HCT116 (cell line): ENCODE results near the gene C1orf105. TPM values are rescaled to one million over a fixed set of nuclear protein-coding genes. Genes with fewer than 3 reads are reported as not detected.

Experiments
- ATAC-seq: fragments of 200-7000 bp; cut with Tn5 transposase; 2 replicates; pipeline ENCODE4 v1.9.1; 2020; ENCODE audit warnings: mild to moderate bottlenecking, moderate library complexity
- BruUV-seq: library from RNA; stranded (reverse); fragments of 400-500 nt; replicated peaks from 2 replicates; lab custom pipeline; 2021; lab: Mats Ljungman, UMichigan
- CTCF ChIA-PET: fragments of 300-600 bp; sonication (Branson Sonifier 250); formaldehyde crosslinking; loops from one replicate; lab custom pipeline; 2021; ENCODE audit warnings: antibody characterized with exemption; lab: Charles Lee
- POLR2A ChIA-PET: fragments of 300-600, 350-600 bp; sonication (Branson Sonifier 250); formaldehyde crosslinking; loops from one replicate; lab custom pipeline; 2021; ENCODE audit warnings: antibody characterized with exemption; lab: Charles Lee
- RAD21 ChIA-PET, 2 experiments: fragments of 300-600 bp; sonication (Branson Sonifier 250); formaldehyde crosslinking; loops; one replicate each; lab custom pipeline; 2023; ENCODE audit warnings: low total read pairs in 2 of 2; ENCODE audit not compliant: uncharacterized antibody in 2 of 2, unreplicated experiment in 2 of 2, low non-redundant PET in 1 of 2; lab: Charles Lee
- DNase-seq: peaks from one replicate; pipeline ENCODE4 v3.0.0-alpha.2; 2010; ENCODE audit warnings: low read depth, low spot score
- H2AFZ ChIP-seq: fragments of 200-600 bp; shearing (Covaris generic), sonication (generic); 2 replicates; pipeline ENCODE4 v1.6.1; 2017; ENCODE audit warnings: low read depth, mixed run types, mixed read lengths, antibody characterized with exemption, low read length; ENCODE audit not compliant: poor library complexity, severe bottlenecking
- H3K27ac ChIP-seq: 2 replicates; pipeline ENCODE4 v1.5.1; 2012; ENCODE audit warnings: low read depth, low read length
- H3K27me3 ChIP-seq: fragments of 200-600 bp; sonication (generic); 2 replicates; pipeline ENCODE4 v1.6.1; 2016; ENCODE audit warnings: mixed run types, low read length, mixed read lengths; ENCODE audit not compliant: insufficient read depth
- H3K36me3 ChIP-seq, 2 experiments: fragments of 200-500 bp in 1 of 2; fragments of 200-600 bp in 1 of 2; sonication (Bioruptor generic) in 1 of 2; sonication (generic) in 1 of 2; 2 replicates each; pipeline versions ENCODE4 v1.5.1 to v1.6.1; 2014 to 2016; ENCODE audit warnings: low read length in 2 of 2, inconsistent platforms in 1 of 2, mixed read lengths in 1 of 2, mixed run types in 1 of 2; ENCODE audit not compliant: insufficient read depth in 2 of 2, control insufficient read depth in 1 of 2
- H3K4me1 ChIP-seq, 2 experiments: fragments of 200-600 bp in 1 of 2; sonication (generic) in 1 of 2; 2 replicates each; pipeline versions ENCODE4 v1.5.1 to v1.6.1; 2012 to 2017; ENCODE audit warnings: low read length in 2 of 2, inconsistent platforms in 1 of 2, mild to moderate bottlenecking in 1 of 2, mixed read lengths in 1 of 2, mixed run types in 1 of 2, moderate library complexity in 1 of 2; ENCODE audit not compliant: insufficient read depth in 2 of 2, control insufficient read depth in 1 of 2
- H3K4me2 ChIP-seq: fragments of 200-600 bp; sonication (generic); 2 replicates; pipeline ENCODE4 v1.6.1; 2017; ENCODE audit warnings: mixed run types, low read length, mixed read lengths
- H3K4me3 ChIP-seq, 2 experiments: fragments of 200-600 bp in 1 of 2; sonication (generic) in 1 of 2; replicated peaks in 1 of 2; 2 replicates each; pipeline ENCODE4 v1.5.1; 2011 to 2016; ENCODE audit warnings: low read length in 2 of 2, control low read depth in 1 of 2, low read depth in 1 of 2, mild to moderate bottlenecking in 1 of 2, mixed read lengths in 1 of 2, mixed run types in 1 of 2
- H3K79me2 ChIP-seq: fragments of 200-600 bp; sonication (generic); 2 replicates; pipeline ENCODE4 v1.6.1; 2017; ENCODE audit warnings: mild to moderate bottlenecking, mixed run types, low read length, moderate library complexity, mixed read lengths; ENCODE audit not compliant: insufficient read depth
- H3K9ac ChIP-seq: fragments of 200-600 bp; sonication (generic); 2 replicates; pipeline ENCODE4 v1.6.1; 2016; ENCODE audit warnings: low read length, mixed read lengths
- H3K9me2 ChIP-seq: fragments of 200-600 bp; sonication (generic), shearing (Covaris generic); 2 replicates; pipeline ENCODE4 v1.6.1; 2017; ENCODE audit warnings: mixed run types, mild to moderate bottlenecking, moderate library complexity; ENCODE audit not compliant: insufficient read depth
- H3K9me3 ChIP-seq, 2 experiments: fragments of 200-500 bp in 1 of 2; fragments of 200-600 bp in 1 of 2; sonication (Bioruptor generic) in 1 of 2; sonication (generic) in 1 of 2; 2 replicates each; pipeline ENCODE4 v1.6.1; 2014 to 2017; ENCODE audit warnings: low read length in 2 of 2, mixed read lengths in 2 of 2, inconsistent platforms in 1 of 2, low read depth in 1 of 2, mild to moderate bottlenecking in 1 of 2, mixed run types in 1 of 2, moderate library complexity in 1 of 2; ENCODE audit not compliant: control insufficient read depth in 1 of 2, insufficient read depth in 1 of 2
- H4K20me1 ChIP-seq: fragments of 200-600 bp; sonication (generic), shearing (Covaris generic); 2 replicates; pipeline ENCODE4 v1.6.1; 2017; ENCODE audit warnings: mixed run types, mild to moderate bottlenecking, moderate library complexity; ENCODE audit not compliant: insufficient read depth
- CBX3 ChIP-seq: IDR thresholded peaks from 2 replicates; pipeline ENCODE4 v1.6.1; 2012; ENCODE audit warnings: low read depth
- EGR1 ChIP-seq: IDR thresholded peaks from 2 replicates; pipeline ENCODE4 v1.6.1; 2012; ENCODE audit warnings: low read depth
- ELF1 ChIP-seq: IDR thresholded peaks from 2 replicates; pipeline ENCODE4 v1.6.1; 2012; ENCODE audit warnings: low read depth, borderline replicate concordance
- EZH2 ChIP-seq: fragments of 200-600 bp; sonication (generic); IDR thresholded peaks from 2 replicates; pipeline ENCODE4 v1.6.1; 2017; ENCODE audit warnings: antibody characterized with exemption, mixed run types
- POLR2A ChIP-seq: IDR thresholded peaks from 2 replicates; pipeline ENCODE4 v1.7.0; 2011; ENCODE audit warnings: borderline replicate concordance; ENCODE audit not compliant: insufficient read depth, insufficient read length; ENCODE audit errors: extremely low read depth
- POLR2AphosphoS5 ChIP-seq: IDR thresholded peaks from 2 replicates; pipeline ENCODE4 v1.6.1; 2011; ENCODE audit warnings: mild to moderate bottlenecking, low read depth, low read length, moderate library complexity
- RAD21 ChIP-seq: IDR thresholded peaks from 2 replicates; pipeline ENCODE4 v1.6.1; 2012; ENCODE audit warnings: low read depth, mild to moderate bottlenecking
- SP1 ChIP-seq: IDR thresholded peaks from 2 replicates; pipeline ENCODE4 v1.6.1; 2012; ENCODE audit warnings: low read depth
- TCF7L2 ChIP-seq: IDR thresholded peaks from 2 replicates; pipeline ENCODE4 v1.7.0; 2011; ENCODE audit warnings: borderline replicate concordance, inconsistent platforms; ENCODE audit not compliant: insufficient read depth, insufficient read length; ENCODE audit errors: extremely low read depth
- YY1 ChIP-seq: IDR thresholded peaks from 2 replicates; pipeline ENCODE4 v1.6.1; 2011; ENCODE audit warnings: low read length, low read depth, moderate library complexity, mild to moderate bottlenecking; ENCODE audit not compliant: insufficient replicate concordance; ENCODE audit errors: extremely low read depth
- ZNF274 ChIP-seq: fragments of 200-500 bp; sonication (Bioruptor generic); IDR thresholded peaks from 2 replicates; pipeline ENCODE4 v1.6.1; 2014; ENCODE audit warnings: mild to moderate bottlenecking, low read depth, low read length, inconsistent platforms
- intact Hi-C: fragments of 100-400 bp; cut with micrococcal nuclease; formaldehyde crosslinking; loops from 2 replicates; pipeline ENCODE4 v1.10.0; 2022
- total RNA-seq: library from RNA; stranded (reverse); gene quantifications from one replicate; pipeline ENCODE4 v1.2.1, GENCODE V29; 2021; ENCODE audit not compliant: unreplicated experiment
- TF ChIP-seq, protein P1 (sequence below): IDR thresholded peaks from 2 replicates; pipeline ENCODE4 v1.6.1; 2012; ENCODE audit warnings: low read depth
- TF ChIP-seq, protein P2 (sequence below): IDR thresholded peaks from 2 replicates; pipeline ENCODE4 v1.6.1; 2012

C1orf105 gene
- total RNA-seq, 1 experiment from 2014 or later: not detected

- POLR2A ChIA-PET: no interaction called here
- H3K9me2 ChIP-seq: no peaks in the 10 kb centered on the region
- H4K20me1 ChIP-seq: no peaks in the 10 kb centered on the region
- no peak for TF ChIP-seq SP1
- no peak for TF ChIP-seq ZNF274
- TF ChIP-seq POLR2A: no peak
- TF ChIP-seq EZH2: no peak
- no peak for TF ChIP-seq EGR1
- no peak for TF ChIP-seq RAD21
- TF ChIP-seq TCF7L2: no peak
- TF ChIP-seq ELF1: no peak
- no peak for TF ChIP-seq POLR2AphosphoS5
- TF ChIP-seq YY1: no peak
- TF ChIP-seq, protein P1, sequence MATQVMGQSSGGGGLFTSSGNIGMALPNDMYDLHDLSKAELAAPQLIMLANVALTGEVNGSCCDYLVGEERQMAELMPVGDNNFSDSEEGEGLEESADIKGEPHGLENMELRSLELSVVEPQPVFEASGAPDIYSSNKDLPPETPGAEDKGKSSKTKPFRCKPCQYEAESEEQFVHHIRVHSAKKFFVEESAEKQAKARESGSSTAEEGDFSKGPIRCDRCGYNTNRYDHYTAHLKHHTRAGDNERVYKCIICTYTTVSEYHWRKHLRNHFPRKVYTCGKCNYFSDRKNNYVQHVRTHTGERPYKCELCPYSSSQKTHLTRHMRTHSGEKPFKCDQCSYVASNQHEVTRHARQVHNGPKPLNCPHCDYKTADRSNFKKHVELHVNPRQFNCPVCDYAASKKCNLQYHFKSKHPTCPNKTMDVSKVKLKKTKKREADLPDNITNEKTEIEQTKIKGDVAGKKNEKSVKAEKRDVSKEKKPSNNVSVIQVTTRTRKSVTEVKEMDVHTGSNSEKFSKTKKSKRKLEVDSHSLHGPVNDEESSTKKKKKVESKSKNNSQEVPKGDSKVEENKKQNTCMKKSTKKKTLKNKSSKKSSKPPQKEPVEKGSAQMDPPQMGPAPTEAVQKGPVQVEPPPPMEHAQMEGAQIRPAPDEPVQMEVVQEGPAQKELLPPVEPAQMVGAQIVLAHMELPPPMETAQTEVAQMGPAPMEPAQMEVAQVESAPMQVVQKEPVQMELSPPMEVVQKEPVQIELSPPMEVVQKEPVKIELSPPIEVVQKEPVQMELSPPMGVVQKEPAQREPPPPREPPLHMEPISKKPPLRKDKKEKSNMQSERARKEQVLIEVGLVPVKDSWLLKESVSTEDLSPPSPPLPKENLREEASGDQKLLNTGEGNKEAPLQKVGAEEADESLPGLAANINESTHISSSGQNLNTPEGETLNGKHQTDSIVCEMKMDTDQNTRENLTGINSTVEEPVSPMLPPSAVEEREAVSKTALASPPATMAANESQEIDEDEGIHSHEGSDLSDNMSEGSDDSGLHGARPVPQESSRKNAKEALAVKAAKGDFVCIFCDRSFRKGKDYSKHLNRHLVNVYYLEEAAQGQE: no peak
- no peak for TF ChIP-seq CBX3
- TF ChIP-seq, protein P2, sequence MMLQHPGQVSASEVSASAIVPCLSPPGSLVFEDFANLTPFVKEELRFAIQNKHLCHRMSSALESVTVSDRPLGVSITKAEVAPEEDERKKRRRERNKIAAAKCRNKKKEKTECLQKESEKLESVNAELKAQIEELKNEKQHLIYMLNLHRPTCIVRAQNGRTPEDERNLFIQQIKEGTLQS: no peak
- no TSS peak for BruUV-seq
- no peaks in the 10 kb centered on the region for H3K79me2 ChIP-seq
- no peaks in the 10 kb centered on the region for H3K27me3 ChIP-seq
- H3K9ac ChIP-seq: no peak overlapping the region
- intact Hi-C loops: no loop called here
- RAD21 ChIA-PET: no interaction called here
- DNase-seq (no peak), ATAC-seq (no peak)
- no peak overlapping the region for H3K27ac ChIP-seq
- H3K9me3 ChIP-seq: no peaks in the 10 kb centered on the region
- CTCF ChIA-PET: interaction anchor here (1.0 to 1.5 kb wide), 2 partner anchors 23 to 374 kb away, joined by 4 read pairs; no protein-coding TSS in a partner anchor
- no peaks in the 10 kb centered on the region for H3K36me3 ChIP-seq
- H3K4me2 ChIP-seq: no peak overlapping the region
- H3K4me3 ChIP-seq: no peak overlapping the region
- H2AFZ ChIP-seq: no peak overlapping the region
- H3K4me1 ChIP-seq: no peaks in the 10 kb centered on the region
Observed at GRCh38 chr1:172376431-172376830, 44.1 kb upstream of the C1orf105 start.
